GM18511 (cell line): Measurements from ENCODE around the gene TOP1.

Experiments used
- ATAC-seq: cut with Tn5 transposase; IDR thresholded peaks from one replicate; pipeline ENCODE4 v1.9.1; 2021; ENCODE audit warnings: mild to moderate bottlenecking, moderate library complexity; ENCODE audit not compliant: unreplicated experiment

The TOP1 gene

GRCh38 chr20:41028359-41029149 lies at the start of gene TOP1:
TSS of gene TOP1 (plus strand) at chr20:41028822. CDS start at chr20:41029068, 246 bp downstream.
- ATAC-seq, result peak; percentile 95

- ATAC-seq, result no peak
These were observed 49.4 kb upstream of the TOP1 start for GRCh38 chr20:40979247-40979646.

- ATAC-seq, result peak; percentile 66
These were observed 48.4 kb upstream of the TOP1 start for GRCh38 chr20:40980106-40980827.

GRCh38 chr20:40980828-40981310 lies 47.8 kb upstream of the TOP1 start:
- ATAC-seq, result no peak

- ATAC-seq, result no peak
These were observed 46.0 kb upstream of the TOP1 start for GRCh38 chr20:40982415-40983145.

- ATAC-seq, result no peak
These were observed 44.7 kb upstream of the TOP1 start for GRCh38 chr20:40983898-40984297.

- ATAC-seq, result no peak
These were observed 44.1 kb upstream of the TOP1 start for GRCh38 chr20:40984496-40984895.

- ATAC-seq, result no peak
These were observed 41.8 kb upstream of the TOP1 start for GRCh38 chr20:40986774-40987173.

- ATAC-seq, result peak; percentile 52
These were observed 38.0 kb upstream of the TOP1 start for GRCh38 chr20:40990542-40991120.

- ATAC-seq, result peak; percentile 96
These were observed 37.3 kb upstream of the TOP1 start for GRCh38 chr20:40991181-40991889.

GRCh38 chr20:40992349-40993113 lies 36.1 kb upstream of the TOP1 start:
- no peak for ATAC-seq

GRCh38 chr20:40993794-40994540 lies 34.7 kb upstream of the TOP1 start:
- no peak for ATAC-seq

GRCh38 chr20:40996326-40996725 lies 32.3 kb upstream of the TOP1 start:
- no peak for ATAC-seq

- no peak for ATAC-seq
These were observed 31.5 kb upstream of the TOP1 start for GRCh38 chr20:40997116-40997515.

- ATAC-seq, result no peak
These were observed 28.8 kb upstream of the TOP1 start for GRCh38 chr20:40999841-41000240.

GRCh38 chr20:41000628-41001027 lies 28.0 kb upstream of the TOP1 start:
- ATAC-seq, result no peak

- no peak for ATAC-seq
These were observed 27.1 kb upstream of the TOP1 start for GRCh38 chr20:41001497-41001896.

- ATAC-seq, result no peak
These were observed 25.8 kb upstream of the TOP1 start for GRCh38 chr20:41002842-41003142.
